Measurements from ENCODE around the gene FRAS1. TPM values are rescaled to one million over a fixed set of nuclear protein-coding genes. Genes with fewer than 3 reads are reported as not detected.
"Not testable (repeated sequence)": the region's sequence is repeated elsewhere in the genome, so short reads cannot be mapped to it uniquely, and the experiment has no call there.

Gene FRAS1
- total RNA-seq, 1 donor from 2014 or later, result 13.7 TPM

- DNase-seq (ENCODE audit: low read depth), result peak; percentile 77
- Histone ChIP-seq H3K27me3 (ENCODE audit: control insufficient read depth, insufficient read depth, low read length) (no peaks in the 10 kb centered on the region), H3K36me3 (ENCODE audit: control insufficient read depth, insufficient read depth, low read length) (no peaks in the 10 kb centered on the region), H3K4me3 (ENCODE audit: low read depth, low read length) (no peak overlapping the region)
- TF ChIP-seq CTCF (IDR thresholded peaks at IDR 0.05; ENCODE audit: insufficient read depth, low read length, severe bottlenecking), result no peak
- no peak for FAIRE-seq
Observed at GRCh38 chr4:78298618-78299017, 241.5 kb downstream of the FRAS1 start.

- DNase-seq (ENCODE audit: low read depth) (no peak), FAIRE-seq (peak; percentile 94)
- Histone ChIP-seq H3K27me3 (ENCODE audit: control insufficient read depth, insufficient read depth, low read length) (no peaks in the 10 kb centered on the region), H3K4me3 (ENCODE audit: low read depth, low read length) (no peak overlapping the region), H3K36me3 (ENCODE audit: control insufficient read depth, insufficient read depth, low read length) (no peaks in the 10 kb centered on the region)
- TF ChIP-seq CTCF (IDR thresholded peaks at IDR 0.05; ENCODE audit: insufficient read depth, low read length, severe bottlenecking), result no peak
Observed at GRCh38 chr4:78299565-78299972, 242.4 kb downstream of the FRAS1 start.

GRCh38 chr4:78307263-78307662 is 250.1 kb downstream of the FRAS1 start:
- FAIRE-seq; DNase-seq (ENCODE audit: low read depth): not testable (repeated sequence)

GRCh38 chr4:78308517-78308916 is 251.4 kb downstream of the FRAS1 start:
- no peak for FAIRE-seq
- Histone ChIP-seq H3K36me3 (ENCODE audit: control insufficient read depth, insufficient read depth, low read length) (no peaks in the 10 kb centered on the region), H3K4me3 (ENCODE audit: low read depth, low read length) (no peak overlapping the region), H3K27me3 (ENCODE audit: control insufficient read depth, insufficient read depth, low read length) (no peaks in the 10 kb centered on the region)
- DNase-seq (ENCODE audit: low read depth), result no peak
- no peak for TF ChIP-seq CTCF (IDR thresholded peaks at IDR 0.05; ENCODE audit: insufficient read depth, low read length, severe bottlenecking)

More at GRCh38 chr4:78307263-78307662, 250.1 kb downstream of the FRAS1 start:
- H3K27me3 ChIP-seq (ENCODE audit: control insufficient read depth, insufficient read depth, low read length); H3K36me3 ChIP-seq (ENCODE audit: control insufficient read depth, insufficient read depth, low read length); H3K4me3 ChIP-seq (ENCODE audit: low read depth, low read length): not testable (repeated sequence)

- no peaks in the 10 kb centered on the region for H3K27me3 ChIP-seq (ENCODE audit: control insufficient read depth, insufficient read depth, low read length)
- DNase-seq (ENCODE audit: low read depth), result no peak
- H3K36me3 ChIP-seq (ENCODE audit: control insufficient read depth, insufficient read depth, low read length), result no peaks in the 10 kb centered on the region
- no peak for TF ChIP-seq CTCF (IDR thresholded peaks at IDR 0.05; ENCODE audit: insufficient read depth, low read length, severe bottlenecking)
- FAIRE-seq, result no peak
- no peak overlapping the region for H3K4me3 ChIP-seq (ENCODE audit: low read depth, low read length)
Observed at GRCh38 chr4:78309352-78309751, 252.2 kb downstream of the FRAS1 start.

GRCh38 chr4:78310007-78310739 is 253.1 kb downstream of the FRAS1 start:
- no peak for FAIRE-seq
- Histone ChIP-seq H3K4me3 (ENCODE audit: low read depth, low read length) (no peak overlapping the region), H3K27me3 (ENCODE audit: control insufficient read depth, insufficient read depth, low read length) (no peaks in the 10 kb centered on the region), H3K36me3 (ENCODE audit: control insufficient read depth, insufficient read depth, low read length) (no peaks in the 10 kb centered on the region)
- TF ChIP-seq CTCF (IDR thresholded peaks at IDR 0.05; ENCODE audit: insufficient read depth, low read length, severe bottlenecking), result no peak
- DNase-seq (ENCODE audit: low read depth), result peak; percentile 79
